H7 (cell line): Measurements from ENCODE around the gene POTED. TPM values are rescaled to one million over a fixed set of nuclear protein-coding genes. Genes with fewer than 3 reads are reported as not detected.
"Not testable (repeated sequence)": the region's sequence is repeated elsewhere in the genome, so short reads cannot be mapped to it uniquely, and the experiment has no call there.

Experiments
- DNase-seq: peaks from one replicate; pipeline ENCODE4 v3.0.0; 2012
- H3K27me3 ChIP-seq: 2 replicates; pipeline ENCODE4 v1.6.0; 2011; ENCODE audit warnings: mild to moderate bottlenecking, low read length; ENCODE audit not compliant: control insufficient read depth, insufficient read depth
- H3K36me3 ChIP-seq: replicated peaks from 2 replicates; pipeline ENCODE4 v1.5.1; 2011; ENCODE audit warnings: low read length; ENCODE audit not compliant: control insufficient read depth, insufficient read depth
- H3K4me3 ChIP-seq: 2 replicates; pipeline ENCODE4 v1.5.1; 2011; ENCODE audit warnings: low read depth, mild to moderate bottlenecking, control low read depth, low read length, moderate library complexity; ENCODE audit not compliant: insufficient read depth
- total RNA-seq: library from RNA; depleted of rRNA; stranded (reverse); fragments of >200 nt; shearing (Covaris generic); gene quantifications from 2 replicates; pipeline ENCODE4 v1.2.3, GENCODE V29; 2014; rRNA removed

Gene POTED
- total RNA-seq, result not detected in 2 replicates

DNA sequence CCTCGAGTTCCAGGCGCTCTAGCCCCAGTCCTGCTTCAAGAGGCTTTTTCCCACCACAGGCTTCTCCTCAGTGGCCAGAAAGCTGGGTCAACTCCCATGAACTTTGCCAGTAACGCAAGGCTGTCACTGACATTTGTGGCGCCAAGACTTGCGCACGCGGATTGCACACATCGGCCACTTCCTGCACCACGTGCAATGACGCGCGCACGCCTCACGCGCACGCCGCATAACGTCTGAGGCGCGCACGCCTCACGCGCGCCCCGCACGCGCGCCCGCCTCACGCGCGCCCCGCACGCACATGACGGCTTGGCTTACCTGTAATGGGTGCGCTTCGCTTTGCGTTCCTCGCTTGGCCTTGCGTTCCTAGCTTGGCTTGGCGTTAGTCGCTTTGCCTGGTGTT is at the start of gene POTED:
POTED (plus strand) TSS at position 301 of the 400 bp plus-strand sequence. CDS start 452 bp downstream, outside the sequence.
- H3K27me3 ChIP-seq, H3K36me3 ChIP-seq, H3K4me3 ChIP-seq, DNase-seq: not testable (repeated sequence)

DNA sequence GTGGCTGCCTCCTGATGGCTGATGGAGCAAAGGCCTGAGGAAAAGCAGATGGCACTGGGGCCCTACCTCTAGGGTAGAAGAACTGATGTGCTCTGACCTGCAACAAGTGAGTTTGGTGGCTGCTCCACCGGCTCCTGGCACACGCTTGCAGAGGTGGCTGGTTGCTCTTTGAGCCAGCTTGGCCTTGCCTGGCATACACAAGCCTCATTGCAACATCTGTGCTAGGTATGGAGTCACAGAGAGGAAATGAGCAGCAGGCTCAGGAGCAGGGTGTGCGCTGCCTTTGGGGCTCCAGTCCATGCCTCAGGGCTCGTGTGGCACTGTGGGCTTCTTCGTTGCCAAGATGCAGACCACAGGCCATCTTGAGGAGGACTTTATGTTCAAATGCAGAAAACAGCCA is 40.5 kb downstream of the POTED start:
- H3K4me3 ChIP-seq, DNase-seq, H3K36me3 ChIP-seq, H3K27me3 ChIP-seq: not testable (repeated sequence)

DNA sequence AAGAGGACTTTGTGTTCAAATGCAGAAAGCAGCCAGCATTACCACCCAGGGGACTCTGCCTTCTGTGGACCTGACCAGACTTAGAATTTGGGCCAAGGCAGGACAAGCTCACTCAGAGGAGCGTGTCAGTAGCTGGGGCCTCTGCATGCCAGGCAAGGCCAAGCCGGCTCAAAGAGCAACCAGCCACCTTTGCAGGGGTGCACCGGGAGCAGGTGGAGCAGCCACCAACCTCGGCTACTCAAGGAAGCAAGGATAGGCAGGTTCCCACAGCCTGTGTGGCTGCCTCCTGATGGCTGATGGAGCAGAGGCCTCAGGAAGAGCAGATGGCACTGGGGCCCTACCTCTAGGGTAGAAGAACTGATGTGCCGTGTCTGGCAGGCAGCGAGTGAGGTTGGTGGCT is 42.2 kb downstream of the POTED start:
- not testable (repeated sequence) for H3K27me3 ChIP-seq, H3K36me3 ChIP-seq, H3K4me3 ChIP-seq, DNase-seq
